Gastrocnemius medialis (tissue), 4 donors: ENCODE measurements around the gene P3R3URF.

Source experiments
- CTCF ChIP-seq, 5 experiments: fragments of 450-650 bp in 3 of 5; fragments of 200-600 bp in 2 of 5; sonication (generic) in 2 of 5; IDR thresholded peaks in 4 of 5; conservative IDR thresholded peaks in 1 of 5; 1 replicate in 4 of 5; 2 replicates in 1 of 5; pipeline ENCODE4 v1.5.1; 2016 to 2019; ENCODE audit warnings: antibody characterized with exemption in 5 of 5, mild to moderate bottlenecking in 3 of 5, moderate library complexity in 3 of 5
- POLR2A ChIP-seq, 2 donors: fragments of 450-650 bp; IDR thresholded peaks; one replicate each; pipeline ENCODE4 v1.6.1; 2017; ENCODE audit warnings: antibody characterized with exemption in 2 of 2, mild to moderate bottlenecking in 2 of 2, moderate library complexity in 2 of 2

- TF ChIP-seq CTCF (IDR thresholded peaks at IDR 0.05 in 4 of 5, conservative IDR thresholded peaks at IDR 0.05 in 1 of 5) (no peak), POLR2A (IDR thresholded peaks at IDR 0.05) (no peak)
Measured at GRCh38 chr1:46193984-46194570, 17.8 kb upstream of the P3R3URF start.
